Smooth muscle cell (in vitro differentiated cells): Measurements from ENCODE around the gene MTR. TPM values are rescaled to one million over a fixed set of nuclear protein-coding genes. Genes with fewer than 3 reads are reported as not detected.

Experiments used
- DNase-seq: peaks from one replicate; lab custom pipeline; 2025; ENCODE audit not compliant: unreplicated experiment; lab: John Stamatoyannopoulos, UW
- H2AFZ ChIP-seq: fragments of 200-600 bp; sonication (generic); 2 replicates; pipeline ENCODE4 v1.6.0; 2016; ENCODE audit warnings: antibody characterized with exemption, low read depth, mild to moderate bottlenecking
- H3F3A ChIP-seq: fragments of 200-600 bp; sonication (generic); 2 replicates; pipeline ENCODE4 v1.6.0; 2017; ENCODE audit warnings: antibody characterized with exemption, low read depth
- H3K27ac ChIP-seq: fragments of 200-600 bp; sonication (generic); 2 replicates; pipeline ENCODE4 v1.5.1; 2016; ENCODE audit warnings: low read depth, mild to moderate bottlenecking
- H3K27me3 ChIP-seq: fragments of 200-600 bp; sonication (generic); 2 replicates; pipeline ENCODE4 v1.6.1; 2016; ENCODE audit warnings: low read depth, mild to moderate bottlenecking
- H3K36me3 ChIP-seq: fragments of 200-600 bp; sonication (generic); 2 replicates; pipeline ENCODE4 v1.5.1; 2016; ENCODE audit warnings: low read depth
- H3K4me1 ChIP-seq: fragments of 200-600 bp; sonication (generic); 2 replicates; pipeline ENCODE4 v1.5.1; 2016; ENCODE audit warnings: low read depth
- H3K4me2 ChIP-seq: fragments of 200-600 bp; sonication (generic); 2 replicates; pipeline ENCODE4 v1.6.0; 2016; ENCODE audit warnings: mild to moderate bottlenecking
- H3K4me3 ChIP-seq: fragments of 200-600 bp; sonication (generic); 2 replicates; pipeline ENCODE4 v1.5.1; 2016; ENCODE audit warnings: mild to moderate bottlenecking
- H3K79me2 ChIP-seq: fragments of 200-600 bp; sonication (generic); 2 replicates; pipeline ENCODE4 v1.6.0; 2016; ENCODE audit warnings: low read depth, mild to moderate bottlenecking
- H3K9ac ChIP-seq: fragments of 200-600 bp; sonication (generic); 2 replicates; pipeline ENCODE4 v1.6.0; 2016; ENCODE audit warnings: low read depth
- H3K9me3 ChIP-seq: fragments of 200-600 bp; sonication (generic); replicated peaks from 2 replicates; pipeline ENCODE4 v1.5.1; 2016; ENCODE audit warnings: low read depth
- H4K20me1 ChIP-seq: fragments of 200-600 bp; sonication (generic); 2 replicates; pipeline ENCODE4 v1.6.0; 2016; ENCODE audit warnings: low read depth
- CTCF ChIP-seq: fragments of 200-600 bp; sonication (generic); IDR thresholded peaks from 2 replicates; pipeline ENCODE4 v1.5.1; 2017; ENCODE audit warnings: borderline replicate concordance, mild to moderate bottlenecking, antibody characterized with exemption; ENCODE audit not compliant: insufficient read depth, poor library complexity, severe bottlenecking
- WGBS: methylation state at CpG from one replicate; pipeline ENCODE4 v1.1.7; 2016; ENCODE audit warnings: low lambda C conversion rate; 5-methylcytosine and 5-hydroxymethylcytosine counted together
- polyA plus RNA-seq: library from polyadenylated mRNA; unstranded; fragments of >200 nt; fragmentation: Nextera tagmentation; extraction: Ambion mirVana; gene quantifications from 2 replicates; pipeline ENCODE4 v1.2.1, GENCODE V29; 2016
- total RNA-seq: library from RNA; depleted of rRNA; stranded (reverse); fragments of >200 nt; gene quantifications from 2 replicates; pipeline ENCODE4 v1.2.3, GENCODE V29; 2014

MTR gene
- total and polyA plus RNA-seq, 2 experiments from 2014 or later, result 10.7 to 18.3 TPM

- no peak overlapping the region for H3K9ac ChIP-seq
- DNase-seq, result no peak
- H3K9me3 ChIP-seq, result no peaks in the 10 kb centered on the region
- H3K4me3 ChIP-seq, result no peak overlapping the region
- no peaks in the 10 kb centered on the region for H3F3A ChIP-seq
- H3K27me3 ChIP-seq, result no peaks in the 10 kb centered on the region
- no peak overlapping the region for H3K4me2 ChIP-seq
- no peaks in the 10 kb centered on the region for H4K20me1 ChIP-seq
- no peak for TF ChIP-seq CTCF
- H2AFZ ChIP-seq, result no peak overlapping the region
- no peaks in the 10 kb centered on the region for H3K79me2 ChIP-seq
- no peak overlapping the region for H3K27ac ChIP-seq
- 91% methylated on average over 2 of the region's 2 CpGs for WGBS
- peaks cover 3% of the 10 kb centered on the region for H3K36me3 ChIP-seq
- no peaks in the 10 kb centered on the region for H3K4me1 ChIP-seq
Observed at GRCh38 chr1:236833575-236833974, 38.5 kb downstream of the MTR start.

GRCh38 chr1:236834876-236835275 lies 39.8 kb downstream of the MTR start:
- WGBS, result 82% methylated on average over 4 of the region's 4 CpGs
- Histone ChIP-seq H3K36me3 (peaks cover 9% of the 10 kb centered on the region), H3K4me1 (no peaks in the 10 kb centered on the region), H3K9me3 (no peaks in the 10 kb centered on the region), H3F3A (no peaks in the 10 kb centered on the region), H3K27me3 (no peaks in the 10 kb centered on the region), H4K20me1 (no peaks in the 10 kb centered on the region), H3K4me3 (no peak overlapping the region), H3K27ac (no peak overlapping the region), H2AFZ (no peak overlapping the region), H3K79me2 (no peaks in the 10 kb centered on the region), H3K4me2 (no peak overlapping the region), H3K9ac (no peak overlapping the region)
- no peak for TF ChIP-seq CTCF
- DNase-seq, result no peak

GRCh38 chr1:236835491-236835890 lies 40.4 kb downstream of the MTR start:
- Histone ChIP-seq H3K4me1 (no peaks in the 10 kb centered on the region), H3K27ac (no peak overlapping the region), H4K20me1 (no peaks in the 10 kb centered on the region), H3K9me3 (no peaks in the 10 kb centered on the region), H2AFZ (no peak overlapping the region), H3K4me2 (no peak overlapping the region), H3K9ac (no peak overlapping the region), H3K79me2 (no peaks in the 10 kb centered on the region), H3K36me3 (peaks cover 9% of the 10 kb centered on the region), H3K4me3 (no peak overlapping the region), H3F3A (no peaks in the 10 kb centered on the region), H3K27me3 (no peaks in the 10 kb centered on the region)
- WGBS, result 27% methylated on average over 4 of the region's 4 CpGs
- TF ChIP-seq CTCF, result no peak
- DNase-seq, result no peak

GRCh38 chr1:236836157-236836556 lies 41.1 kb downstream of the MTR start:
- Histone ChIP-seq H3K36me3 (peaks cover 9% of the 10 kb centered on the region), H2AFZ (no peak overlapping the region), H3K9me3 (no peaks in the 10 kb centered on the region), H3K27me3 (no peaks in the 10 kb centered on the region), H3K27ac (no peak overlapping the region), H4K20me1 (no peaks in the 10 kb centered on the region), H3K79me2 (no peaks in the 10 kb centered on the region), H3K9ac (no peak overlapping the region), H3K4me1 (no peaks in the 10 kb centered on the region), H3K4me3 (no peak overlapping the region), H3K4me2 (no peak overlapping the region), H3F3A (no peaks in the 10 kb centered on the region)
- no peak for TF ChIP-seq CTCF
- WGBS, result 75% methylated on average over 5 of the region's 5 CpGs
- DNase-seq, result no peak
